ENCODE data around the gene TSHZ2.

- TF ChIP-seq, protein P1, sequence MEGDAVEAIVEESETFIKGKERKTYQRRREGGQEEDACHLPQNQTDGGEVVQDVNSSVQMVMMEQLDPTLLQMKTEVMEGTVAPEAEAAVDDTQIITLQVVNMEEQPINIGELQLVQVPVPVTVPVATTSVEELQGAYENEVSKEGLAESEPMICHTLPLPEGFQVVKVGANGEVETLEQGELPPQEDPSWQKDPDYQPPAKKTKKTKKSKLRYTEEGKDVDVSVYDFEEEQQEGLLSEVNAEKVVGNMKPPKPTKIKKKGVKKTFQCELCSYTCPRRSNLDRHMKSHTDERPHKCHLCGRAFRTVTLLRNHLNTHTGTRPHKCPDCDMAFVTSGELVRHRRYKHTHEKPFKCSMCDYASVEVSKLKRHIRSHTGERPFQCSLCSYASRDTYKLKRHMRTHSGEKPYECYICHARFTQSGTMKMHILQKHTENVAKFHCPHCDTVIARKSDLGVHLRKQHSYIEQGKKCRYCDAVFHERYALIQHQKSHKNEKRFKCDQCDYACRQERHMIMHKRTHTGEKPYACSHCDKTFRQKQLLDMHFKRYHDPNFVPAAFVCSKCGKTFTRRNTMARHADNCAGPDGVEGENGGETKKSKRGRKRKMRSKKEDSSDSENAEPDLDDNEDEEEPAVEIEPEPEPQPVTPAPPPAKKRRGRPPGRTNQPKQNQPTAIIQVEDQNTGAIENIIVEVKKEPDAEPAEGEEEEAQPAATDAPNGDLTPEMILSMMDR (IDR thresholded peaks at IDR 0.05 in 2 of 3, conservative IDR thresholded peaks at IDR 0.05 in 1 of 3; ENCODE audit: borderline replicate concordance in 1 of 3, insufficient read depth in 1 of 3, low read depth in 2 of 3, low read length in 2 of 3), result no peak
- TF ChIP-seq POLR2AphosphoS5 (IDR thresholded peaks at IDR 0.05; ENCODE audit: low read depth, low read length) (no peak), EZH2 (IDR thresholded peaks at IDR 0.05) (no peak), RAD21 (IDR thresholded peaks at IDR 0.05; ENCODE audit: low read depth) (no peak), MAX (IDR thresholded peaks at IDR 0.05) (no peak), CEBPB (IDR thresholded peaks at IDR 0.05; ENCODE audit: low read depth) (no peak), SRF (IDR thresholded peaks at IDR 0.05; ENCODE audit: low read depth) (no peak), FOSL1 (IDR thresholded peaks at IDR 0.05; ENCODE audit: low read depth) (no peak), SP1 (IDR thresholded peaks at IDR 0.05; ENCODE audit: low read depth) (no peak), POLR2A (IDR thresholded peaks at IDR 0.05; ENCODE audit: borderline replicate concordance, extremely low read depth, insufficient read depth, insufficient read length) (no peak), ZNF274 (IDR thresholded peaks at IDR 0.05; ENCODE audit: low read depth, low read length) (no peak), JUND (IDR thresholded peaks at IDR 0.05) (no peak), EZH2phosphoT487 (IDR thresholded peaks at IDR 0.05; ENCODE audit: borderline replicate concordance) (no peak), ZFX (IDR thresholded peaks at IDR 0.05) (no peak)
These were observed 340.8 kb downstream of the TSHZ2 start for GRCh38 chr20:53312957-53313356.

Data from HCT116 (cell line).